Right ventricle myocardium inferior (tissue), 1 donor: ENCODE results near the gene F5. TPM values are rescaled to one million over a fixed set of nuclear protein-coding genes. Genes with fewer than 3 reads are reported as not detected.
"Not testable (repeated sequence)": the region's sequence is repeated elsewhere in the genome, so short reads cannot be mapped to it uniquely, and the experiment has no call there.

Experiments
- ATAC-seq: fragments of 200-7000 bp; cut with Tn5 transposase; one replicate; pipeline ENCODE4 v1.9.1; 2020; ENCODE audit warnings: mild to moderate bottlenecking, moderate library complexity
- DNase-seq: peaks from one replicate; pipeline ENCODE4 v3.0.0; 2021; ENCODE audit errors: missing footprints
- intact Hi-C: fragments of 100-400 bp; cut with DNase I; formaldehyde crosslinking; loops from one replicate; pipeline ENCODE4 v1.11.0; 2022
- total RNA-seq: library from RNA; stranded (reverse); fragmentation: NEBNext Ultra II Directional; extraction: Animal tissue kit (Norgen Biotek cat#: 25700); gene quantifications from one replicate; pipeline ENCODE4 v1.2.1, GENCODE V29; 2021
- donor health status: DM: no; HTN: yes; CAD: no; lungs with severe emphysema.

Gene F5
- total RNA-seq, 1 donor from 2014 or later: 16.6 TPM

- DNase-seq: no peak
- intact Hi-C loops: no loop called here
- no peak for ATAC-seq
Observed at GRCh38 chr1:169523904-169524303, 62.4 kb downstream of the F5 start.

DNA sequence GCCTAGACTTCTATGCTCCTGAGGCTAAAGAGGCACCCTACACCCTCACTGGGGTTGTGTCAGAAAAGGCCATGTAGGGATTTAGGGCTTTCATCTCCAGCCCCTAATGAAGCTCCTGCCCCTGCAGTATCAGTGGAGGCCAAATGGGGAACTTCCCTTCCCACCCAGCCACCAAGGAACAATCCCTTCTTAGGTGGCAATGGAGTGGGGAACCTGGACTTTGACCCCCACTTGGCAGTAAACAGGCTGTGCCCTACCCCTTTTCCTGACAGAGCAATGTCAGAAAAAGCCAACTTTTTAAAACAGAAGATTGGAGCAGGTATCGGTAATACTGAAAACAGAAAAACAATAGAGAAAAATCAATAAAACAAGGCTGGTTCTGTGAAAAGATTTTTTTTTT is 65.1 kb downstream of the F5 start:
- intact Hi-C loops: no loop called here
- no peak for ATAC-seq
- no peak for DNase-seq

DNA sequence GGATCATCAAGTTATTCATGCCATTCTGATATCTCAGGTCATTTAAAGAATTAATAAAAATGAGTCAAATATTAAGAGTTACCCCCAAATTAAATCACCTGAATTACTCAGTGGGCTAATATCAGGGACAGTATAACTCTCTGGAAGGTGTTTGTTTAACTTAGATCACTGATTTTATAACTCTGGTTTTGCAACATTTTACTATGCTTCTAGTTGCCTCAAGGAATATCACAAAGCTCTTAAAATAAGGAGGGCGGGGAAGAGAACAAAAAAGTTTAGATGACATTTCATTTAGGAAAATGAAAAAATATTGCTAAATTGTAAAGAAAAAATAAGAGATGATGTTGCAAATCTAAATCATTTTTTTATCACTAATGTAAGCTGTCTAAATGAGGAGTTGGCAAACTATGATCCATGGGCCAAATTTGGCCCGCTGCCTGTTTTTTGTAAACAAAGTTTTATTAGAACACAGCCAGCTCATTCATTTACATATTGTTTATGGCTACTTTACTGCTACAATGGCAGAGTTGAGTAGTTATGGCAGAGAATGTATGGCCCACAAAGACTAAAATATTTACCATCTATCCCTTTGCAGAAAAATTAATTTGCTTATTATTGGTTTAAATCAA is 68.6 kb downstream of the F5 start:
- DNase-seq (no peak), ATAC-seq (no peak)
- intact Hi-C loops: no loop called here

DNA sequence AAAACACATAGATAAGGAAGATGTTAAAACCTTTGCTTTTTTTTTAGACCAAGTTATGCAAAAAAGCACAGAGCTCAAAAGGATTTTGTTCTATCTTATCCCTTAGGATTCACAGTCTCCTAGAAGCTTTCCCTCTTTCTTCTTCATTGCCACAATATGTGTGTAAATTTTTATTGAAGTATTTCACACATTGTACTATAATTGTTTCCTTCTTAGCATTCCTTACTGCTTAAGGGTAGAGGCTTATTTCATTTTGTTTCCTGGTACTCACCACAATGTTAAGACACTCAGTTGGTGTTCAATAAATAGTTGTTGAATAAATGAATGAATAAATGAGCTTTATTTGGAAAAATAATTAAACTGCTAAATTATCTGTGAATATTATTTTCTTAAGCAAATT is 70.6 kb downstream of the F5 start:
- ATAC-seq (no peak), DNase-seq (no peak)
- intact Hi-C loops: no loop called here

DNA sequence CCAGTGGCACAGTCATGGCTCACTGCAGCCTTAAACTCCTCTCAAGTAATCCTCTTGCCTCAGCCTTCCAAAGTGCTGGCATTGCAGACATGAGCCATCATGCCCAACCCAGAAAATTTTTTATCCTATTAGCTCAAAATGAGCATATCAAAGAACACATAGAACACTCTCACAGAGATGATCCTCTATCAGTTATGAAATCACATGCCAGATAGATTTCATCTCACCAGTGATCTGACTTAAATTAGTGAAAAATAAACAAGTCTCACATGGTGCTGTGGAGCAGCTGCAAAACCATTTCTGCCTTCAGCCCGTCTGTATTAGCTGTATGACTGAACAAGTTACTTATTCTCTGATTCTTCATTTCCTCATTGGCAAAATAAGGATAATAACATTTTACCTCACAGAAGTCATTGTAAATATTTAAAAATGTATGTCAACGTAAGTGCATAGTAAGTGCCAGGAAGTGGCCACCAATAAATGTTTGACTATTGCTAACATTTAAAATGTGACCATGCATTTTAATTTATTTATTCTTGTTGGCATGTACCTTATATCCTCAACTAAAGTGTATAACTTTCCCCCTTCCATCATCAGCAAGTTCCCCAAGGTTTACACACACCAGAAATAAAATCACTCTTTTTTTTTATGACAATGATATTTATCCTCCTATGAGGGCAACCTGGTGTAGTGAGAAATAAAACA is 71.6 kb downstream of the F5 start:
- intact Hi-C loops: loop anchor here (5.0 kb wide), 1 partner anchor 47 kb away; no protein-coding TSS in a partner anchor
- ATAC-seq (no peak), DNase-seq (no peak)

DNA sequence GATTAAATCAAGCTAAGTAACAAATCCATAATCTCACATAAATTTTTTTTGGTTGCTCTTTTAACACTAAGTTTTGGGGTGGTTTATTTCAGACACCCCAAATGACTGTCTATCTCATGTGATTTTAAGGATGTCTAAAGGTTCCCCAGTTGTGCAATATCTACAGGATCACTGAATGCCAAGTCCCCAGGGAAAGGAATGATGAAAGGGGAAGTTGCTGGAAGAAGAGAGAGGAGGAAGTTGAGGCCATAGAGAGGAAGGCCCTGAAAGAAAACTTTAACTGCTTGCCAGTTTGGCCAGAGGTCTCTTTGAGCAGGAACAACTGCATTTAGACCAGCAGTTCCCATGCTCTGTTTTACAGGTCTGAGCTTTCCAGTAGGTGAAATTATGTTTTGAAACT is 73.1 kb downstream of the F5 start:
- ATAC-seq (peak; percentile 49), DNase-seq (no peak)
- intact Hi-C loops: loop anchor here (5.0 kb wide), 1 partner anchor 46 kb away; no protein-coding TSS in a partner anchor

DNA sequence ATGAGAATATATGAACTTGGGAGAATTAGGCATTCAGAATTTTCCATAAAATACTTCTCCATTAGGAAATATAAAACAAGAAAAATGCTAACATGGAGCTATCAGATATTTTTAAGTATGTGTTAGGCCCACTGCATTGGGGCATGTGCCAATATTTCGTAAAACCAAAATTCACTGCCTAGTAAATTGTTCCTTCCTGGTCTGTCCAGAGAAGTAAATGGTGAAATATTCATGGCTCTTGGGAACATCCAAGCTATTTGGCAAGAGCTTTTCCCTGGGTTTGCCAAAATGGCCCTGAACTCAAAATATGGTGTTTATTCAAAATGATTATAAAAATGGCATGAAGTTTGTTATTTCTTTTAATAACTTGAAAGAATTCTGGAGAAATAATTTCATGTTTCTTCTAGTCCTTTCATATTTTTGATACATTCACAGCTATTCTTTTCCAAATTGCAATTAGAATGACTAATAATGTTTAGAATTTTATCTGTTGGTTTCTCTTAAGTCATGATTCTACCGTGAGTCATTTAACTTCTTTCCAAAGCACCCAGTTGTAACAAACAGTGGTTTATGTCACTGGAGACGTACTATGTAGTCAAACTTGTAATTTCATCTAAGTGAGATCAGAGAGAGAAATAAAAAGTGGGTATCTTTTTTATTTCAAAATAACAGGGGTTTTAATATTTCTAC is 74.8 kb downstream of the F5 start:
- peak; percentile 85 for ATAC-seq

GRCh38 chr1:169510060-169510459 is 76.2 kb downstream of the F5 start:
- no peak for ATAC-seq
- DNase-seq: no peak
- intact Hi-C loops: loop anchor here (5.0 kb wide), 1 partner anchor 43 kb away; no protein-coding TSS in a partner anchor

More for the DNA sequence above, 74.8 kb downstream of the F5 start:
- no peak for DNase-seq
- intact Hi-C loops: loop anchor here (5.0 kb wide), 1 partner anchor 44 kb away; no protein-coding TSS in a partner anchor

DNA sequence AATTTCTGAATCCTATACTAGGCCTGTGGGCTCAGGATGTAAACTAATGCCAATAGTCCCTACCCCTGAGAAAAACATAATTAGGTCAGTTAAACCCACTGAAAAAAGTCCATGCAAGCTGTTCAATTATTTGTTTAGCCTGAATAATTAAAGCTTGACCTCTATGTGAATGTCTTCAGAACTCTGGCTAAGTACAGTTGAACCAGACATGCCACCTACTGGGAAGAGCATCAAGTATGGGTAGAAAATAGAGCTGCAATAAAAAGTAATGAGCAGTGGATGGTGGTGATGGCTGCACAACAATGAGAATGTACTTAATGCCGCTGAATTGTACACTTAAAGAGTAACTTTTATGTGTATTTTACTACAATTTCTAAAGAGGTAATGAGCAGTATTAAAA is 76.9 kb downstream of the F5 start:
- no peak for DNase-seq
- intact Hi-C loops: no loop called here
- peak; percentile 57 for ATAC-seq

GRCh38 chr1:169508432-169509338 is 77.6 kb downstream of the F5 start:
- intact Hi-C loops: no loop called here
- DNase-seq: no peak
- ATAC-seq: no peak

GRCh38 chr1:169507413-169507812 is 78.9 kb downstream of the F5 start:
- no peak for ATAC-seq
- intact Hi-C loops: no loop called here
- no peak for DNase-seq

DNA sequence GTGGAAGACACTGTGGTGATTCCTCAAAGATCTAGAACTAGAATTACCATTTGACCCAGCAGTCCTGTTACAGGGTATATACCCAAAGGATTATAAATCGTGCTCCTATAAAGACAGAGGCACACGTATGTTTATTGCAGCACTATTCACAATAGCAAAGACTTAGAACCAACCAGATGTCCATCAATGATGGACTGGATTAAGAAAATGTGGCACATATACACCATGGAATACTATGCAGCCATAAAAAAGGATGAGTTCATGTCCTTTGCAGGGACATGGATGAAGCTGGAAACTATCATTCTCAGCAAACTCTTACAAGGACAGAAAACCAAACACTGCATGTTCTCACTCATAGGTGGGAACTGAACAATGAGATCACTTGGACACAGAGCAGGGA is 82.7 kb downstream of the F5 start:
- DNase-seq, ATAC-seq, intact Hi-C loops: not testable (repeated sequence)

GRCh38 chr1:169499807-169500206 is 86.5 kb downstream of the F5 start:
- no peak for ATAC-seq
- intact Hi-C loops: no loop called here
- DNase-seq: no peak

DNA sequence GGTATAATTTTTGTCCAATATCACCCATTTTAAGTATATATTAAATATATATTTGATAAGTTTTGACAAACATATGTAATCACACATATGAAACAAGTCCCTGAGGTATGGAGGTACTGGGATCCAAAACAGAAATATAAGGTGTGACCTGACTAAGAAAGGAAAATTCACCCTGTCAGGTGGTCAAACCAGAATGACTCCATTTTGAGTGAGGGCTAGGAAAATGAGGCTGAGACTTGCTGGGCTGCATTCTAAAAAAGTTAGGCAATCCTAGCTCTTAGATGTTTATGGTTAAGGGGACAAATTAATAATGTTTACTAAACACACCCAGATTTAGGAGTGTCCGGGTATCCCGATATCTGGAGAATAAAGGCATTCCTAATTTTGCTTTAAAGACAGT is 89.0 kb downstream of the F5 start:
- ATAC-seq: no peak
- intact Hi-C loops: no loop called here
- no peak for DNase-seq

DNA sequence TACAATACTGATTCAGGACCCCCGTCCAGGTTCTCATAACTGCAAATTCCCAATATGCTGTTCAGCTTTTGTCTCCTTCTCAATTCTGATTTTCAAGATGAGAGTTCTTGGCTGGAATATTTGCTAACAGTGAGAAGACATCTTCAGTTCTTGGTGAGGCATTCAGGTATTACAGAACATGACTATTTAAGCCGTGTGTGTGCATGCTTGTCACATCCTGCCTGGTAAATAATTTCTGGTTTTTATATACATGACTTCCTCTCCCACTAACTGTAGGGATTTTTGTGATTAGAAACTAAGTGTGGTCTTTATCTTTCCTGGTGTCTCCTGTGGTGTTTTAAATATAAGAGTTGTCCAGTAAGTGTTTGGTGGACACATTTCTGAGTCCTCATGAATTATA is 90.4 kb downstream of the F5 start:
- DNase-seq (no peak), ATAC-seq (no peak)
- intact Hi-C loops: no loop called here

GRCh38 chr1:169495046-169495775 is 91.1 kb downstream of the F5 start:
- intact Hi-C loops: no loop called here
- no peak for DNase-seq
- no peak for ATAC-seq

- no peak for ATAC-seq
Observed at GRCh38 chr1:169494343-169494742, 91.9 kb downstream of the F5 start.

GRCh38 chr1:169493251-169493650 is 93.0 kb downstream of the F5 start:
- ATAC-seq: no peak
- intact Hi-C loops: no loop called here
- DNase-seq: no peak

More at GRCh38 chr1:169494343-169494742, 91.9 kb downstream of the F5 start:
- intact Hi-C loops: no loop called here
- no peak for DNase-seq
